ENCODE measurements around the gene F8. TPM values are rescaled to one million over a fixed set of nuclear protein-coding genes. Genes with fewer than 3 reads are reported as not detected.
A peak's percentile ranks its signal among the peaks of the same experiment; 100 is the strongest.

F8 gene
- total and polyA plus RNA-seq, 2 of the 4 experiments (the other 2 are of a cell fraction): 1.4 to 1.5 TPM

DNA sequence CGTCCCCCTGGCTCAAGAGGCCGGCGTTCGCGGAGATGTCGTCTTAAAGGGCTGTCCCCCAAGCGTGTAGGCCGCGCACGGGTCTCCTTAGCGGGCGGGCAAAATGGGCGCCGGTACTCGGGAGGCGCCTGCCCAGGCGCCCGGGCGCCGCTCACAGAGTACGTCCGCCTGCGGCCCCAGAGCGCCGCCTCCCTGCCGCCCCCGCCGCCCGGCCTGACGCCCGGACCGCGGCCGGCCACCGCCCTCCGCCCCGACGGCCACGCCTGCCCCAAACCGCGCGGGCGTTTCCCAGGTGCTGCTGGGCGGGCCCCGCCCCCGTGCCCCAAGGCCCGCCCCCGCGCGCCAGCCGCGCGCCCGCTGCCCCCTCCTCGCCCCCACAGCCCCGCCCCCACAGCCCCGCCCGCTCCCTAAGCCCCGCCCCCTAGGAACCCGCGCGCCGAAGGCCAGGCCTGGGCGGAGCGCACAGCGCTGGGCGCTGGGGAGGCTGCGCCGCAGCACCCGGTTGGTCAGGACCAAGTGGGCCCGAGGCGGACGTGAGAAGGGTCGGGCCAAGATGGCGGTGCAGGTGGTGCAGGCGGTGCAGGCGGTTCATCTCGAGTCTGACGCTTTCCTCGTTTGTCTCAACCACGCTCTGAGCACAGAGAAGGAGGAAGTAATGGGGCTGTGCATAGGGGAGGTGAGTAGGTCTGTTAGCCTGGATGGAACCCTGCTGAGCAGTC lies 48.6 kb upstream of the F8 start, which contains the start of the genes BRCC3, CMC4 and MTCP1:
Gene BRCC3 (plus strand): TSS at position 534 of the 719 bp plus-strand sequence. CDS start 20 bp downstream, at position 554.
Gene CMC4 (minus strand): TSS at position 162 of the 719 bp plus-strand sequence. CDS start 7,113 bp downstream, outside the sequence.
Gene MTCP1 (minus strand): TSS at position 162 of the 719 bp plus-strand sequence. CDS start 5,126 bp downstream, outside the sequence.
- H4K91ac ChIP-seq (ENCODE audit: insufficient read depth, low read depth, low read length): peak within 1 kb of the TSS; percentile 52
- H2BK120ac ChIP-seq (ENCODE audit: low read depth, low read length): peak within 1 kb of the TSS; percentile 26; the same call in 1 of the 2 replicates
- no peaks in the 10 kb centered on the region for H3K27me3 ChIP-seq (ENCODE audit: control insufficient read depth, insufficient read depth, low read length)
- peak; percentile 95 for ATAC-seq (ENCODE audit: low read depth)
- ChIA-PET POLR2A (ENCODE audit: unreplicated experiment) (no interaction called here), CTCF (no interaction called here)
- peak within 1 kb of the TSS; percentile 67 for H2AK9ac ChIP-seq (replicated peaks; ENCODE audit: low read depth, low read length, poor library complexity)
- peak within 1 kb of the TSS; percentile 55 to 94 for H4K8ac ChIP-seq (ENCODE audit: low read depth in 2 of 2, low read length in 2 of 2)
- peak within 1 kb of the TSS; percentile 52 for H3K56ac ChIP-seq (ENCODE audit: extremely low read depth, insufficient read depth, low read length)
- peak within 1 kb of the TSS; percentile 94 for H3K14ac ChIP-seq (replicated peaks; ENCODE audit: low read depth, low read length)
- in situ Hi-C loops (cut with MboI; ENCODE audit: low sequenced_read_pairs): no loop called here
- peaks cover 2% of the 10 kb centered on the region; the same call in 1 of the 2 replicates for H3K36me3 ChIP-seq (ENCODE audit: control insufficient read depth, insufficient read depth, low read length)
- no peaks in the 10 kb centered on the region for H4K20me1 ChIP-seq (ENCODE audit: insufficient read depth, low read length)
- peak within 1 kb of the TSS; percentile 67 for H2BK5ac ChIP-seq (ENCODE audit: low read depth, low read length, poor library complexity, severe bottlenecking)
- peaks cover 3% of the 10 kb centered on the region; the same call in 1 of the 2 replicates for H3K4me1 ChIP-seq (ENCODE audit: control insufficient read depth, insufficient read depth, low read length)
- peak within 1 kb of the TSS; percentile 95 for H2AFZ ChIP-seq (replicated peaks; ENCODE audit: low read length, poor library complexity)
- peak within 1 kb of the TSS; percentile 90 for H3K4ac ChIP-seq (ENCODE audit: low read depth, low read length)
- no peak within 1 kb of the TSS for H2BK15ac ChIP-seq (ENCODE audit: low read depth, low read length)
- H3K18ac ChIP-seq (ENCODE audit: low read depth, low read length): 0 out of 2 replicates have a peak within 1 kb of the TSS, but pooled peaks have one; percentile 14
- peak within 1 kb of the TSS; percentile 93 for H3K23ac ChIP-seq (ENCODE audit: low read depth, low read length)
- no peak within 1 kb of the TSS for H2BK20ac ChIP-seq (ENCODE audit: low read depth, low read length)
- peak within 1 kb of the TSS; percentile 94 for H3K4me2 ChIP-seq (ENCODE audit: low read depth, low read length)
- 27% methylated on average over 12 of the region's 81 CpGs; no CpG with 5 or more reads in 1 of the 2 experiments for WGBS, 2 experiments (ENCODE audit: extremely low coverage in 2 of 2, insufficient read length in 1 of 2)
- TF ChIP-seq, protein P1, sequence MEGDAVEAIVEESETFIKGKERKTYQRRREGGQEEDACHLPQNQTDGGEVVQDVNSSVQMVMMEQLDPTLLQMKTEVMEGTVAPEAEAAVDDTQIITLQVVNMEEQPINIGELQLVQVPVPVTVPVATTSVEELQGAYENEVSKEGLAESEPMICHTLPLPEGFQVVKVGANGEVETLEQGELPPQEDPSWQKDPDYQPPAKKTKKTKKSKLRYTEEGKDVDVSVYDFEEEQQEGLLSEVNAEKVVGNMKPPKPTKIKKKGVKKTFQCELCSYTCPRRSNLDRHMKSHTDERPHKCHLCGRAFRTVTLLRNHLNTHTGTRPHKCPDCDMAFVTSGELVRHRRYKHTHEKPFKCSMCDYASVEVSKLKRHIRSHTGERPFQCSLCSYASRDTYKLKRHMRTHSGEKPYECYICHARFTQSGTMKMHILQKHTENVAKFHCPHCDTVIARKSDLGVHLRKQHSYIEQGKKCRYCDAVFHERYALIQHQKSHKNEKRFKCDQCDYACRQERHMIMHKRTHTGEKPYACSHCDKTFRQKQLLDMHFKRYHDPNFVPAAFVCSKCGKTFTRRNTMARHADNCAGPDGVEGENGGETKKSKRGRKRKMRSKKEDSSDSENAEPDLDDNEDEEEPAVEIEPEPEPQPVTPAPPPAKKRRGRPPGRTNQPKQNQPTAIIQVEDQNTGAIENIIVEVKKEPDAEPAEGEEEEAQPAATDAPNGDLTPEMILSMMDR (conservative IDR thresholded peaks at IDR 0.05; ENCODE audit: low read depth, low read length): no peak
- peak; percentile 43; the same call in 1 of the 2 replicates for TF ChIP-seq MAZ (IDR thresholded peaks at IDR 0.05; ENCODE audit: borderline replicate concordance, low read depth, low read length)
- TF ChIP-seq POLR2A (IDR thresholded peaks at IDR 0.05; ENCODE audit: low read depth, low read length): peak; percentile 86
- H3K9me1 ChIP-seq (ENCODE audit: insufficient read depth, low read length): no peaks in the 10 kb centered on the region
- peak within 1 kb of the TSS; percentile 88 for H3K9ac ChIP-seq (ENCODE audit: low read depth, low read length)
- DNase-seq: peak; percentile 79
- H4K5ac ChIP-seq (ENCODE audit: low read depth, low read length): 0 out of 2 replicates have a peak within 1 kb of the TSS, but pooled peaks have one; percentile 13
- H3K79me1 ChIP-seq (ENCODE audit: low read depth in 1 of 2, low read length in 2 of 2): peaks cover 8 to 24% of the 10 kb centered on the region in 2 experiments; a peak in 3 of 4 replicates
- dilution Hi-C loops (cut with HindIII; ENCODE audit: low sequenced_read_pairs, unreplicated experiment): no loop called here
- intact Hi-C loops (cut with micrococcal nuclease): loop anchor here (2.0 to 5.0 kb wide), 2 partner anchors 44 to 89 kb away; partner anchors contain the start of gene FUNDC2
- peak within 1 kb of the TSS; percentile 87 for H3K27ac ChIP-seq (ENCODE audit: insufficient read depth, low read length)
- peak within 1 kb of the TSS; percentile 43 for H2AK5ac ChIP-seq (ENCODE audit: low read depth, low read length)
- H3K4me3 ChIP-seq (ENCODE audit: insufficient read depth, low read depth, low read length): peak within 1 kb of the TSS; percentile 59
- BruUV-seq (replicated peaks): no TSS peak
- 0 out of 2 replicates have a peak, but pooled peaks cover 2% of the 10 kb centered on the region for H3K9me3 ChIP-seq (ENCODE audit: control insufficient read depth, insufficient read depth, low read length)
